GM12878 (cell line): ENCODE results near the gene POLE2. TPM values are rescaled to one million over a fixed set of nuclear protein-coding genes. Genes with fewer than 3 reads are reported as not detected.

Experiments
- ATAC-seq: fragments of 200-7000 bp; cut with Tn5 transposase; 3 replicates; pipeline ENCODE4 v1.9.1; 2020; ENCODE audit warnings: mild to moderate bottlenecking, moderate library complexity
- BruUV-seq: library from RNA; stranded (reverse); fragments of 400-500 nt; replicated peaks from 2 replicates; lab custom pipeline; 2021; lab: Mats Ljungman, UMichigan
- CTCF ChIA-PET: fragments of 300-600 bp; sonication (Branson Sonifier 250); formaldehyde crosslinking; extraction: SDS; loops from one replicate; lab custom pipeline; 2021; ENCODE audit warnings: inconsistent platforms; lab: Yijun Ruan, JAX
- POLR2A ChIA-PET: fragments of 350-600 bp; formaldehyde crosslinking; extraction: SDS; loops from one replicate; lab custom pipeline; 2021; ENCODE audit warnings: inconsistent platforms; lab: Charles Lee
- RAD21 ChIA-PET: fragments of 300-600 bp; sonication (Branson Sonifier 250); formaldehyde crosslinking; loops from one replicate; lab custom pipeline; 2023; ENCODE audit warnings: antibody characterized with exemption; ENCODE audit not compliant: unreplicated experiment; lab: Charles Lee
- SMC1A ChIA-PET: fragments of 300-600 bp; sonication (Branson Sonifier 250); formaldehyde crosslinking; loops from one replicate; lab custom pipeline; 2023; ENCODE audit not compliant: unreplicated experiment, uncharacterized antibody; lab: Charles Lee
- DNase-seq: peaks from one replicate; pipeline ENCODE4 v3.0.0-alpha.2; 2011; ENCODE audit warnings: low read depth, low spot score
- FAIRE-seq: peaks from 3 replicates; lab custom pipeline; 2011; peaks lifted over from hg19 to GRCh38; lab: Jason Lieb, UNC
- H2AFZ ChIP-seq: 2 replicates; pipeline ENCODE4 v1.6.0; 2011; ENCODE audit warnings: low read depth, low read length, control low read depth; ENCODE audit not compliant: control insufficient read depth
- H3K27ac ChIP-seq: 2 replicates; pipeline ENCODE4 v1.5.1; 2011; ENCODE audit warnings: control low read depth; ENCODE audit not compliant: control insufficient read depth, insufficient read depth
- H3K27me3 ChIP-seq, 2 experiments: replicated peaks in 1 of 2; 2 replicates each; pipeline versions ENCODE4 v1.6.0 to v1.6.1; 2011; ENCODE audit warnings: low read length in 1 of 2; ENCODE audit not compliant: control insufficient read depth in 2 of 2, insufficient read depth in 2 of 2
- H3K36me3 ChIP-seq, 2 experiments: 2 replicates each; pipeline ENCODE4 v1.5.1; 2011; ENCODE audit warnings: low read length in 1 of 2; ENCODE audit not compliant: control insufficient read depth in 2 of 2, insufficient read depth in 2 of 2
- H3K4me1 ChIP-seq: 2 replicates; pipeline ENCODE4 v1.6.1; 2011; ENCODE audit warnings: mild to moderate bottlenecking, low read length, moderate library complexity, mixed read lengths; ENCODE audit not compliant: control insufficient read depth, insufficient read depth
- H3K4me2 ChIP-seq: 2 replicates; pipeline ENCODE4 v1.6.0; 2011; ENCODE audit warnings: control low read depth; ENCODE audit not compliant: control insufficient read depth, insufficient read depth
- H3K4me3 ChIP-seq: fragments of 200-600 bp; sonication (generic); 2 replicates; pipeline ENCODE4 v1.5.1; 2016
- H3K79me2 ChIP-seq: 2 replicates; pipeline ENCODE4 v1.6.0; 2011; ENCODE audit warnings: low read length; ENCODE audit not compliant: control insufficient read depth, insufficient read depth
- H3K9ac ChIP-seq: 2 replicates; pipeline ENCODE4 v1.8.0; 2011; ENCODE audit warnings: low read length, control low read depth, mixed read lengths; ENCODE audit not compliant: control insufficient read depth, insufficient read depth
- H3K9me3 ChIP-seq: replicated peaks from 3 replicates; pipeline ENCODE4 v1.5.1; 2011; ENCODE audit warnings: mild to moderate bottlenecking, low read length; ENCODE audit not compliant: control insufficient read depth, insufficient read depth
- H4K20me1 ChIP-seq: 2 replicates; pipeline ENCODE4 v1.6.0; 2011; ENCODE audit not compliant: control insufficient read depth, insufficient read depth
- BACH1 ChIP-seq: fragments of 450-650 bp; IDR thresholded peaks from 2 replicates; pipeline ENCODE4 v1.6.1; 2017; ENCODE audit warnings: mild to moderate bottlenecking, borderline replicate concordance
- MTA3 ChIP-seq: IDR thresholded peaks from 2 replicates; pipeline ENCODE4 v1.6.1; 2012; ENCODE audit warnings: low read length, inconsistent platforms, borderline replicate concordance
- NR2F1 ChIP-seq: fragments of 450-650 bp; conservative IDR thresholded peaks from 2 replicates; pipeline ENCODE4 v1.6.1; 2017; ENCODE audit warnings: mild to moderate bottlenecking
- POLR2AphosphoS5 ChIP-seq: IDR thresholded peaks from 2 replicates; pipeline ENCODE4 v1.6.1; 2011; ENCODE audit warnings: mild to moderate bottlenecking, low read length, inconsistent platforms
- WGBS: methylation state at CpG from one replicate; pipeline ENCODE4 v1.1.6; 2016; ENCODE audit warnings: low lambda C conversion rate; ENCODE audit not compliant: insufficient replicate concordance, insufficient coverage; ENCODE audit errors: missing lambda C conversion rate; 5-methylcytosine and 5-hydroxymethylcytosine counted together
- in situ Hi-C: fragments of 300-500 bp; cut with MboI; formaldehyde crosslinking; loops from 9 replicates; pipeline ENCODE4 v1.14.3; 2018; ENCODE audit warnings: mixed read lengths
- intact Hi-C: fragments of 100-400 bp; cut with micrococcal nuclease; formaldehyde crosslinking; loops from one replicate; pipeline ENCODE4 v1.14.2; 2022; ENCODE audit not compliant: unreplicated experiment
- polyA plus RNA-seq, 11 experiments: library from polyadenylated mRNA; depleted of rRNA in 4 of 11; unstranded in 6 of 11; stranded (reverse) in 5 of 11; fragments of >200 nt; fragmentation: Nextera tagmentation in 4 of 11; fragmentation: Illumina TruSeq in 1 of 11; extraction: Ambion mirVana in 4 of 11; extraction: Trizol in 1 of 11; gene quantifications; 1 replicate in 1 of 11; 2 replicates in 10 of 11; pipeline versions ENCODE4 v1.2.1 to v1.2.3, GENCODE V29; 2011 to 2016; ENCODE audit warnings: inconsistent platforms in 2 of 11, missing spikeins in 2 of 11, low read depth in 1 of 11
- total RNA-seq, 4 experiments: library from RNA; depleted of rRNA in 3 of 4; stranded (reverse); fragments of >200 nt in 3 of 4; fragmentation: Illumina TruSeq in 1 of 4; extraction: Trizol in 1 of 4; gene quantifications; 2 replicates each; pipeline versions ENCODE4 v1.2.1 to v1.2.3, GENCODE V29; 2013 to 2021
- TF ChIP-seq, protein P1 (sequence below): fragments of 150-350 bp; IDR thresholded peaks from 2 replicates; pipeline ENCODE4 v1.6.1; 2016; ENCODE audit warnings: low read depth, low read length
- TF ChIP-seq, protein P2 (sequence below): fragments of 450-650 bp; IDR thresholded peaks from 2 replicates; pipeline ENCODE4 v1.6.1; 2017; ENCODE audit warnings: borderline replicate concordance

The POLE2 gene
- total and polyA plus RNA-seq, 10 of the 15 experiments (the other 5 are each of a cell fraction or from before 2014, with no cell fraction given) = 22.0 to 45.6 (median 38.8) TPM

DNA sequence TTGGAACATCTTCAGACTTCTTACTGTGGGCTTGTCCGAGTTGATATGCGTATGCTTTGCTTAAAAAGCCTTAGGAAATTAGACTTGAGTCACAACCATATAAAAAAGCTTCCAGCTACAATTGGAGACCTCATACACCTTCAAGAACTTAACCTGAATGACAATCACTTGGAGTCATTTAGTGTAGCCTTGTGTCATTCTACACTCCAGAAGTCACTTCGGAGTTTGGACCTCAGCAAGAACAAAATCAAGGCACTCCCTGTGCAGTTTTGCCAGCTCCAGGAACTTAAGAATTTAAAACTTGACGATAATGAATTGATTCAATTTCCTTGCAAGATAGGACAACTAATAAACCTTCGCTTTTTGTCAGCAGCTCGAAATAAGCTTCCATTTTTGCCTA, 80.4 kb downstream of the POLE2 start:
- FAIRE-seq (no peak), DNase-seq (no peak), ATAC-seq (no peak)
- Histone ChIP-seq H3K4me1 (no peaks in the 10 kb centered on the region), H3K9ac (no peak overlapping the region), H3K4me3 (no peak overlapping the region), H4K20me1 (no peaks in the 10 kb centered on the region), H2AFZ (no peak overlapping the region), H3K9me3 (no peaks in the 10 kb centered on the region), H3K27me3 (no peaks in the 10 kb centered on the region), H3K4me2 (no peak overlapping the region), H3K79me2 (peaks cover 17% of the 10 kb centered on the region), H3K27ac (no peak overlapping the region), H3K36me3 (peaks cover 2 to 8% of the 10 kb centered on the region in 2 experiments; a peak in 3 of 4 replicates)
- intact Hi-C loops = no loop called here
- WGBS = 98% methylated on average over 6 of the region's 6 CpGs
- POLR2A ChIA-PET = interaction anchor here (1.4 to 2.0 kb wide), 2 partner anchors 12 to 17 kb away, joined by 4 to 8 read pairs; partner anchors contain the start of genes MGAT2 and RPL36AL
- in situ Hi-C loops = no loop called here
- RAD21 ChIA-PET = interaction anchor here (0.8 kb wide), 1 partner anchor 12 kb away, joined by 3 read pairs; the partner anchor contains the start of gene RPL36AL
- SMC1A ChIA-PET = interaction anchor here (0.9 to 1.2 kb wide), 2 partner anchors 9 to 13 kb away, joined by 3 to 4 read pairs; partner anchors contain the start of gene LRR1
- BruUV-seq = no TSS peak
- CTCF ChIA-PET = interaction anchor here (0.8 kb wide), 2 partner anchors 9 to 13 kb away, joined by 3 to 4 read pairs; partner anchors contain the start of genes LRR1 and RPL36AL
- TF ChIP-seq, protein P1, sequence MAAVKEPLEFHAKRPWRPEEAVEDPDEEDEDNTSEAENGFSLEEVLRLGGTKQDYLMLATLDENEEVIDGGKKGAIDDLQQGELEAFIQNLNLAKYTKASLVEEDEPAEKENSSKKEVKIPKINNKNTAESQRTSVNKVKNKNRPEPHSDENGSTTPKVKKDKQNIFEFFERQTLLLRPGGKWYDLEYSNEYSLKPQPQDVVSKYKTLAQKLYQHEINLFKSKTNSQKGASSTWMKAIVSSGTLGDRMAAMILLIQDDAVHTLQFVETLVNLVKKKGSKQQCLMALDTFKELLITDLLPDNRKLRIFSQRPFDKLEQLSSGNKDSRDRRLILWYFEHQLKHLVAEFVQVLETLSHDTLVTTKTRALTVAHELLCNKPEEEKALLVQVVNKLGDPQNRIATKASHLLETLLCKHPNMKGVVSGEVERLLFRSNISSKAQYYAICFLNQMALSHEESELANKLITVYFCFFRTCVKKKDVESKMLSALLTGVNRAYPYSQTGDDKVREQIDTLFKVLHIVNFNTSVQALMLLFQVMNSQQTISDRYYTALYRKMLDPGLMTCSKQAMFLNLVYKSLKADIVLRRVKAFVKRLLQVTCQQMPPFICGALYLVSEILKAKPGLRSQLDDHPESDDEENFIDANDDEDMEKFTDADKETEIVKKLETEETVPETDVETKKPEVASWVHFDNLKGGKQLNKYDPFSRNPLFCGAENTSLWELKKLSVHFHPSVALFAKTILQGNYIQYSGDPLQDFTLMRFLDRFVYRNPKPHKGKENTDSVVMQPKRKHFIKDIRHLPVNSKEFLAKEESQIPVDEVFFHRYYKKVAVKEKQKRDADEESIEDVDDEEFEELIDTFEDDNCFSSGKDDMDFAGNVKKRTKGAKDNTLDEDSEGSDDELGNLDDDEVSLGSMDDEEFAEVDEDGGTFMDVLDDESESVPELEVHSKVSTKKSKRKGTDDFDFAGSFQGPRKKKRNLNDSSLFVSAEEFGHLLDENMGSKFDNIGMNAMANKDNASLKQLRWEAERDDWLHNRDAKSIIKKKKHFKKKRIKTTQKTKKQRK = no peak
- TF ChIP-seq MTA3 (no peak), POLR2AphosphoS5 (no peak), NR2F1 (no peak), BACH1 (no peak)
- TF ChIP-seq, protein P2, sequence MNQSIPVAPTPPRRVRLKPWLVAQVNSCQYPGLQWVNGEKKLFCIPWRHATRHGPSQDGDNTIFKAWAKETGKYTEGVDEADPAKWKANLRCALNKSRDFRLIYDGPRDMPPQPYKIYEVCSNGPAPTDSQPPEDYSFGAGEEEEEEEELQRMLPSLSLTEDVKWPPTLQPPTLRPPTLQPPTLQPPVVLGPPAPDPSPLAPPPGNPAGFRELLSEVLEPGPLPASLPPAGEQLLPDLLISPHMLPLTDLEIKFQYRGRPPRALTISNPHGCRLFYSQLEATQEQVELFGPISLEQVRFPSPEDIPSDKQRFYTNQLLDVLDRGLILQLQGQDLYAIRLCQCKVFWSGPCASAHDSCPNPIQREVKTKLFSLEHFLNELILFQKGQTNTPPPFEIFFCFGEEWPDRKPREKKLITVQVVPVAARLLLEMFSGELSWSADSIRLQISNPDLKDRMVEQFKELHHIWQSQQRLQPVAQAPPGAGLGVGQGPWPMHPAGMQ = no peak
